GM12878 (cell line): ENCODE results near the gene MIPOL1. TPM values are rescaled to one million over a fixed set of nuclear protein-coding genes. Genes with fewer than 3 reads are reported as not detected.

ENCODE experiments used
- ATAC-seq: fragments of 200-7000 bp; cut with Tn5 transposase; 3 replicates; pipeline ENCODE4 v1.9.1; 2020; ENCODE audit warnings: mild to moderate bottlenecking, moderate library complexity
- BruUV-seq: library from RNA; stranded (reverse); fragments of 400-500 nt; replicated peaks from 2 replicates; lab custom pipeline; 2021; lab: Mats Ljungman, UMichigan
- CTCF ChIA-PET: fragments of 300-600 bp; sonication (Branson Sonifier 250); formaldehyde crosslinking; extraction: SDS; loops from one replicate; lab custom pipeline; 2021; ENCODE audit warnings: inconsistent platforms; lab: Yijun Ruan, JAX
- POLR2A ChIA-PET: fragments of 350-600 bp; formaldehyde crosslinking; extraction: SDS; loops from one replicate; lab custom pipeline; 2021; ENCODE audit warnings: inconsistent platforms; lab: Charles Lee
- RAD21 ChIA-PET: fragments of 300-600 bp; sonication (Branson Sonifier 250); formaldehyde crosslinking; loops from one replicate; lab custom pipeline; 2023; ENCODE audit warnings: antibody characterized with exemption; ENCODE audit not compliant: unreplicated experiment; lab: Charles Lee
- SMC1A ChIA-PET: fragments of 300-600 bp; sonication (Branson Sonifier 250); formaldehyde crosslinking; loops from one replicate; lab custom pipeline; 2023; ENCODE audit not compliant: unreplicated experiment, uncharacterized antibody; lab: Charles Lee
- DNase-seq: peaks from one replicate; pipeline ENCODE4 v3.0.0-alpha.2; 2011; ENCODE audit warnings: low read depth, low spot score
- FAIRE-seq: peaks from 3 replicates; lab custom pipeline; 2011; peaks lifted over from hg19 to GRCh38; lab: Jason Lieb, UNC
- H2AFZ ChIP-seq: 2 replicates; pipeline ENCODE4 v1.6.0; 2011; ENCODE audit warnings: low read depth, low read length, control low read depth; ENCODE audit not compliant: control insufficient read depth
- H3K27ac ChIP-seq: 2 replicates; pipeline ENCODE4 v1.5.1; 2011; ENCODE audit warnings: control low read depth; ENCODE audit not compliant: control insufficient read depth, insufficient read depth
- H3K27me3 ChIP-seq, 2 experiments: replicated peaks in 1 of 2; 2 replicates each; pipeline versions ENCODE4 v1.6.0 to v1.6.1; 2011; ENCODE audit warnings: low read length in 1 of 2; ENCODE audit not compliant: control insufficient read depth in 2 of 2, insufficient read depth in 2 of 2
- H3K36me3 ChIP-seq, 2 experiments: 2 replicates each; pipeline ENCODE4 v1.5.1; 2011; ENCODE audit warnings: low read length in 1 of 2; ENCODE audit not compliant: control insufficient read depth in 2 of 2, insufficient read depth in 2 of 2
- H3K4me1 ChIP-seq: 2 replicates; pipeline ENCODE4 v1.6.1; 2011; ENCODE audit warnings: mild to moderate bottlenecking, low read length, moderate library complexity, mixed read lengths; ENCODE audit not compliant: control insufficient read depth, insufficient read depth
- H3K4me2 ChIP-seq: 2 replicates; pipeline ENCODE4 v1.6.0; 2011; ENCODE audit warnings: control low read depth; ENCODE audit not compliant: control insufficient read depth, insufficient read depth
- H3K4me3 ChIP-seq: fragments of 200-600 bp; sonication (generic); 2 replicates; pipeline ENCODE4 v1.5.1; 2016
- H3K79me2 ChIP-seq: 2 replicates; pipeline ENCODE4 v1.6.0; 2011; ENCODE audit warnings: low read length; ENCODE audit not compliant: control insufficient read depth, insufficient read depth
- H3K9ac ChIP-seq: 2 replicates; pipeline ENCODE4 v1.8.0; 2011; ENCODE audit warnings: low read length, control low read depth, mixed read lengths; ENCODE audit not compliant: control insufficient read depth, insufficient read depth
- H3K9me3 ChIP-seq: replicated peaks from 3 replicates; pipeline ENCODE4 v1.5.1; 2011; ENCODE audit warnings: mild to moderate bottlenecking, low read length; ENCODE audit not compliant: control insufficient read depth, insufficient read depth
- H4K20me1 ChIP-seq: 2 replicates; pipeline ENCODE4 v1.6.0; 2011; ENCODE audit not compliant: control insufficient read depth, insufficient read depth
- CHD1 ChIP-seq: IDR thresholded peaks from 2 replicates; pipeline ENCODE4 v1.6.1; 2012; ENCODE audit warnings: low read depth, low read length, improper control_type of control experiment
- DPF2 ChIP-seq: fragments of 450-650 bp; IDR thresholded peaks from 2 replicates; pipeline ENCODE4 v1.6.1; 2017; ENCODE audit warnings: mild to moderate bottlenecking
- E2F8 ChIP-seq: fragments of 450-650 bp; IDR thresholded peaks from 2 replicates; pipeline ENCODE4 v1.6.1; 2018; ENCODE audit warnings: mild to moderate bottlenecking, low read depth, moderate library complexity; ENCODE audit not compliant: partially characterized antibody
- EED ChIP-seq: sonication (generic); IDR thresholded peaks from 2 replicates; pipeline ENCODE4 v1.6.1; 2016; ENCODE audit warnings: antibody characterized with exemption, low read depth
- HDAC2 ChIP-seq: fragments of 200-600 bp; sonication (generic); IDR thresholded peaks from 2 replicates; pipeline ENCODE4 v1.6.1; 2017
- MTA3 ChIP-seq: IDR thresholded peaks from 2 replicates; pipeline ENCODE4 v1.6.1; 2012; ENCODE audit warnings: low read length, inconsistent platforms, borderline replicate concordance
- NFXL1 ChIP-seq: fragments of 450-650 bp; IDR thresholded peaks from 2 replicates; pipeline ENCODE4 v1.6.1; 2017; ENCODE audit warnings: antibody characterized with exemption, mild to moderate bottlenecking, borderline replicate concordance
- NKRF ChIP-seq: fragments of 450-650 bp; conservative IDR thresholded peaks from 2 replicates; pipeline ENCODE4 v1.6.1; 2017; ENCODE audit warnings: mild to moderate bottlenecking, moderate library complexity
- PAX5 ChIP-seq: IDR thresholded peaks from 2 replicates; pipeline ENCODE4 v1.6.1; 2011; ENCODE audit warnings: low read depth, low read length, borderline replicate concordance
- RFX5 ChIP-seq: IDR thresholded peaks from 2 replicates; pipeline ENCODE4 v1.6.1; 2011; ENCODE audit warnings: low read depth, low read length, improper control_type of control experiment
- SKIL ChIP-seq: fragments of 450-650 bp; IDR thresholded peaks from 2 replicates; pipeline ENCODE4 v1.6.1; 2017; ENCODE audit warnings: mild to moderate bottlenecking, low read depth, inconsistent platforms; ENCODE audit not compliant: poor library complexity, severe bottlenecking
- SP1 ChIP-seq: IDR thresholded peaks from one replicate; pipeline ENCODE4 v1.6.1; 2011; ENCODE audit warnings: low read depth, low read length
- WRNIP1 ChIP-seq: IDR thresholded peaks from 2 replicates; pipeline ENCODE4 v1.6.1; 2011; ENCODE audit warnings: low read depth, low read length, improper control_type of control experiment, borderline replicate concordance
- WGBS: methylation state at CpG from one replicate; pipeline ENCODE4 v1.1.6; 2016; ENCODE audit warnings: low lambda C conversion rate; ENCODE audit not compliant: insufficient replicate concordance, insufficient coverage; ENCODE audit errors: missing lambda C conversion rate; 5-methylcytosine and 5-hydroxymethylcytosine counted together
- in situ Hi-C: fragments of 300-500 bp; cut with MboI; formaldehyde crosslinking; loops from 9 replicates; pipeline ENCODE4 v1.14.3; 2018; ENCODE audit warnings: mixed read lengths
- intact Hi-C: fragments of 100-400 bp; cut with micrococcal nuclease; formaldehyde crosslinking; loops from one replicate; pipeline ENCODE4 v1.14.2; 2022; ENCODE audit not compliant: unreplicated experiment
- polyA plus RNA-seq, 11 experiments: library from polyadenylated mRNA; depleted of rRNA in 4 of 11; unstranded in 6 of 11; stranded (reverse) in 5 of 11; fragments of >200 nt; fragmentation: Nextera tagmentation in 4 of 11; fragmentation: Illumina TruSeq in 1 of 11; extraction: Ambion mirVana in 4 of 11; extraction: Trizol in 1 of 11; gene quantifications; 1 replicate in 1 of 11; 2 replicates in 10 of 11; pipeline versions ENCODE4 v1.2.1 to v1.2.3, GENCODE V29; 2011 to 2016; ENCODE audit warnings: inconsistent platforms in 2 of 11, missing spikeins in 2 of 11, low read depth in 1 of 11
- total RNA-seq, 4 experiments: library from RNA; depleted of rRNA in 3 of 4; stranded (reverse); fragments of >200 nt in 3 of 4; fragmentation: Illumina TruSeq in 1 of 4; extraction: Trizol in 1 of 4; gene quantifications; 2 replicates each; pipeline versions ENCODE4 v1.2.1 to v1.2.3, GENCODE V29; 2013 to 2021

Gene MIPOL1
- total and polyA plus RNA-seq, 10 of the 15 experiments (the other 5 are each of a cell fraction or from before 2014, with no cell fraction given): 0.06 TPM; not detected in 9

GRCh38 chr14:37470251-37470650 is 272.5 kb downstream of the MIPOL1 start:
- H3K4me1 ChIP-seq: no peaks in the 10 kb centered on the region
- no peaks in the 10 kb centered on the region for H3K27me3 ChIP-seq
- H3K4me3 ChIP-seq: no peak overlapping the region
- TF ChIP-seq WRNIP1: no peak
- no peak for TF ChIP-seq DPF2
- no peak for TF ChIP-seq RFX5
- TF ChIP-seq PAX5: no peak
- no peak for TF ChIP-seq SKIL
- TF ChIP-seq MTA3: no peak
- TF ChIP-seq NFXL1: no peak
- no peak for TF ChIP-seq NKRF
- no peak for TF ChIP-seq SP1
- no peak for TF ChIP-seq EED
- no peak for TF ChIP-seq E2F8
- no peak for TF ChIP-seq CHD1
- TF ChIP-seq HDAC2: no peak
- TF ChIP-seq, all 136 proteins: peak for 0
- Histone ChIP-seq H4K20me1 (no peaks in the 10 kb centered on the region), H3K9me3 (no peaks in the 10 kb centered on the region), H3K27ac (no peak overlapping the region), H2AFZ (no peak overlapping the region), H3K4me2 (no peak overlapping the region), H3K36me3 (no peaks in the 10 kb centered on the region), H3K9ac (no peak overlapping the region), H3K79me2 (no peaks in the 10 kb centered on the region)
- ChIA-PET SMC1A (no interaction called here), POLR2A (no interaction called here), CTCF (no interaction called here), RAD21 (no interaction called here)
- in situ Hi-C loops: no loop called here
- 16% methylated on average over 7 of the region's 7 CpGs for WGBS
- no peak for FAIRE-seq
- no peak for DNase-seq
- BruUV-seq: no TSS peak
- intact Hi-C loops: no loop called here
- no peak for ATAC-seq
